GM18873 (cell line): ENCODE measurements around the gene ZBTB17.

Source experiments
- ATAC-seq: cut with Tn5 transposase; IDR thresholded peaks from one replicate; pipeline ENCODE4 v1.9.1; 2021; ENCODE audit warnings: mild to moderate bottlenecking, moderate library complexity, moderate number of reproducible peaks; ENCODE audit not compliant: unreplicated experiment, low FRiP score

ZBTB17 gene

GRCh38 chr1:15949453-15950245 lies 26.3 kb downstream of the ZBTB17 start:
- ATAC-seq, result no peak

- no peak for ATAC-seq
Measured at GRCh38 chr1:15948595-15949452, 27.1 kb downstream of the ZBTB17 start.

GRCh38 chr1:15948091-15948591 lies 27.8 kb downstream of the ZBTB17 start:
- ATAC-seq, result no peak

GRCh38 chr1:15947382-15948090 lies 28.4 kb downstream of the ZBTB17 start:
- ATAC-seq, result no peak

- ATAC-seq, result no peak
Measured at GRCh38 chr1:15946571-15947381, 29.1 kb downstream of the ZBTB17 start.

GRCh38 chr1:15945832-15946448 lies 30.0 kb downstream of the ZBTB17 start:
- ATAC-seq, result no peak

GRCh38 chr1:15945011-15945831 lies 30.7 kb downstream of the ZBTB17 start:
- no peak for ATAC-seq

GRCh38 chr1:15944308-15945010 lies 31.4 kb downstream of the ZBTB17 start:
- ATAC-seq, result no peak

- ATAC-seq, result no peak
Measured at GRCh38 chr1:15943992-15944307, 32.0 kb downstream of the ZBTB17 start.

- ATAC-seq, result no peak
Measured at GRCh38 chr1:15943328-15943991, 32.4 kb downstream of the ZBTB17 start.

GRCh38 chr1:15942661-15943327 lies 33.1 kb downstream of the ZBTB17 start:
- ATAC-seq, result no peak

- no peak for ATAC-seq
Measured at GRCh38 chr1:15941899-15942660, 33.8 kb downstream of the ZBTB17 start.

GRCh38 chr1:15941044-15941840 lies 34.7 kb downstream of the ZBTB17 start:
- no peak for ATAC-seq

- no peak for ATAC-seq
Measured at GRCh38 chr1:15940110-15941043, 35.5 kb downstream of the ZBTB17 start.
